ENCODE data around the gene KRT4. TPM values are rescaled to one million over a fixed set of nuclear protein-coding genes. Genes with fewer than 3 reads are reported as not detected.
"Not testable (repeated sequence)": the region's sequence is repeated elsewhere in the genome, so short reads cannot be mapped to it uniquely, and the experiment has no call there.

The KRT4 gene
- total RNA-seq, 2 experiments from 2014 or later: 0.11 to 0.16 TPM

DNA sequence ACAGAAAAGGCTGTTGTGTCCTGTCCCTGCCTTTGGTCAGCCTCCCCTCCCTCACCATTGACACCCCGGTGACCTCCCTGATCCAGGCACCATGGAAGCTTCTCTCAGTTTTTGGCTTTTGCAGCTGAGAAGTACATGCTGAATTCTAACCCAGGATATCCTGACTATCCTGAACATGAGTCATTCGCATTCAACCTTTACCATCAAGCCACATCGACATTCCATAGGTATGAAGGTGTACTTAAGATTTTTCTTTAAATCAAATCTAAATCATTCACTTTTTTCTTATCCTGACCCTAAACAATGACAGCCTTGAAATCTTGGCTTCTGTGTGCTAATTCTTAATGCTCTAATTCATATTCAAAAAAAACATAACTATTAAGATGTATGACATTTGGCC lies 43.6 kb upstream of the KRT4 start:
- H3K36me3 Mint-ChIP-seq (ENCODE audit: low read depth): no peaks in the 10 kb centered on the region
- no peak for DNase-seq
- H3K27ac Mint-ChIP-seq: no peak overlapping the region
- intact Hi-C loops (cut with micrococcal nuclease): no loop called here
- no peaks in the 10 kb centered on the region for H3K4me1 Mint-ChIP-seq (ENCODE audit: low read depth)
- POLR2A ChIA-PET: interaction anchor here (0.6 kb wide), 1 partner anchor 355 kb away, joined by 3 read pairs; no protein-coding TSS in a partner anchor
- H3K4me3 Mint-ChIP-seq: no peak overlapping the region
- CTCF ChIA-PET: interaction anchor here (0.7 kb wide), 1 partner anchor 13 kb away, joined by 3 read pairs; no protein-coding TSS in a partner anchor
- no peak for ATAC-seq
- H3K9me3 Mint-ChIP-seq: no peaks in the 10 kb centered on the region
- H3K27me3 Mint-ChIP-seq: no peaks in the 10 kb centered on the region
- no peak for TF ChIP-seq CTCF (IDR thresholded peaks at IDR 0.05)

DNA sequence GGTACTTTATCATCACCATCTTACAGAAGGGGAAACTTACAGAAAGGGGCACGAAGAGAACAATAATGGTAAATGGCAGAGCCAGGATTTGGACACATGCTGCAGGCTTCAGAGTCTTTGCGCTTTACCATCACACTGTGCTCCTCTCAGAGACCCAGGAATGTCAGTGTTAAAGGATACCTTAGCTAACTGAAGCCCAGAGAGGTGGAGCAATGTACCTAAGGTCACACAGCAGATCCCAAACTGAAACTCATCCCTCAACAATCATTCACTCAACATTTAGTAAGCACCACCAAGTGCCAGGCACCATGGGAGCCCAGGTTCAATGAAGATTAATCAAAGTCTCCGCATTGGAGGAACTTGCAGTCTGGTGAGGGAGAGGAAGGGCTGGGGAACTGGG lies 42.9 kb upstream of the KRT4 start:
- no peak for ATAC-seq
- no peak overlapping the region for H3K4me3 Mint-ChIP-seq
- CTCF ChIA-PET: interaction anchor here (0.7 kb wide), 1 partner anchor 14 kb away, joined by 3 read pairs; no protein-coding TSS in a partner anchor
- intact Hi-C loops (cut with micrococcal nuclease): no loop called here
- TF ChIP-seq CTCF (IDR thresholded peaks at IDR 0.05): no peak
- no peak for DNase-seq
- no peaks in the 10 kb centered on the region for H3K4me1 Mint-ChIP-seq (ENCODE audit: low read depth)
- H3K9me3 Mint-ChIP-seq: no peaks in the 10 kb centered on the region
- no peak overlapping the region for H3K27ac Mint-ChIP-seq
- H3K27me3 Mint-ChIP-seq: no peaks in the 10 kb centered on the region
- POLR2A ChIA-PET: no interaction called here
- no peaks in the 10 kb centered on the region for H3K36me3 Mint-ChIP-seq (ENCODE audit: low read depth)

- CTCF ChIA-PET: interaction anchor here (0.7 kb wide), 1 partner anchor 15 kb away, joined by 3 read pairs; no protein-coding TSS in a partner anchor
Observed at GRCh38 chr12:52856077-52856476, 42.2 kb upstream of the KRT4 start.

GRCh38 chr12:52851787-52852186 lies 37.9 kb upstream of the KRT4 start:
- H3K27me3 Mint-ChIP-seq: no peaks in the 10 kb centered on the region
- intact Hi-C loops (cut with micrococcal nuclease): no loop called here
- H3K36me3 Mint-ChIP-seq (ENCODE audit: low read depth): no peaks in the 10 kb centered on the region
- DNase-seq: no peak
- H3K27ac Mint-ChIP-seq: no peak overlapping the region
- ATAC-seq: no peak
- ChIA-PET POLR2A (interaction anchor here (0.6 to 0.7 kb wide), 2 partner anchors 16 to 34 kb away, joined by 3 read pairs; no protein-coding TSS in a partner anchor), CTCF (interaction anchor here (0.9 kb wide), 1 partner anchor 14 kb away, joined by 3 read pairs; no protein-coding TSS in a partner anchor)
- H3K4me3 Mint-ChIP-seq: no peak overlapping the region
- no peak for TF ChIP-seq CTCF (IDR thresholded peaks at IDR 0.05)
- H3K4me1 Mint-ChIP-seq (ENCODE audit: low read depth): no peaks in the 10 kb centered on the region
- H3K9me3 Mint-ChIP-seq: no peaks in the 10 kb centered on the region

More at GRCh38 chr12:52856077-52856476, 42.2 kb upstream of the KRT4 start:
- H3K4me1 Mint-ChIP-seq (ENCODE audit: low read depth); H3K27me3 Mint-ChIP-seq; H3K9me3 Mint-ChIP-seq; DNase-seq; ATAC-seq; H3K36me3 Mint-ChIP-seq (ENCODE audit: low read depth); POLR2A ChIA-PET; H3K27ac Mint-ChIP-seq; H3K4me3 Mint-ChIP-seq; intact Hi-C loops (cut with micrococcal nuclease): not testable (repeated sequence)

DNA sequence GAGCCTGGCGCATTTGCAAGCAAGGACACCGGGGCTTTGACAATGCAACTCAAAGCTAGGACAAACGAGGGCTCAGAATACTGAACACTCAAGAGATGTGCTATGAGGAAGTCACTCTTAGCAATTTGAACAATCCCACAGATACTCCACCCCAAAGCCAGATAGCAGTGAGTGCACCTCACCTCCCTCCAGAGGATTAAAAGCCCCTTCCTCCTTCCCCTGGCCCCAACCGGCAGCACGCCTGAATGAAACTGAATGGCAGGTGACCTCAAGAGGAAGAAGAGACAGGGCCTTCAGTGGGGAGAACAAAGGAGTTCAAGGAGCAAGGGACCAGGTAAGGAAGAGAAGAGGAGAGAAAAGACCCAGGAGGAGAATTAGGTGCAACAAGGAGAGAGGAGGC lies 36.8 kb upstream of the KRT4 start:
- no peaks in the 10 kb centered on the region for H3K4me1 Mint-ChIP-seq (ENCODE audit: low read depth)
- intact Hi-C loops (cut with micrococcal nuclease): no loop called here
- no peaks in the 10 kb centered on the region for H3K27me3 Mint-ChIP-seq
- ChIA-PET CTCF (interaction anchor here (1.6 kb wide), 1 partner anchor 15 kb away, joined by 3 read pairs; no protein-coding TSS in a partner anchor), POLR2A (interaction anchor here (0.7 kb wide), 1 partner anchor 35 kb away, joined by 3 read pairs; no protein-coding TSS in a partner anchor)
- H3K36me3 Mint-ChIP-seq (ENCODE audit: low read depth): no peaks in the 10 kb centered on the region
- no peaks in the 10 kb centered on the region for H3K9me3 Mint-ChIP-seq
- no peak overlapping the region for H3K27ac Mint-ChIP-seq
- no peak for TF ChIP-seq CTCF (IDR thresholded peaks at IDR 0.05)
- ATAC-seq (no peak), DNase-seq (no peak)
- H3K4me3 Mint-ChIP-seq: no peak overlapping the region
